Kidney (tissue), 11 donors: ENCODE data around the gene SCN4A. TPM values are rescaled to one million over a fixed set of nuclear protein-coding genes. Genes with fewer than 3 reads are reported as not detected.
A peak's percentile ranks its signal among the peaks of the same experiment; 100 is the strongest.
"Not testable (repeated sequence)": the region's sequence is repeated elsewhere in the genome, so short reads cannot be mapped to it uniquely, and the experiment has no call there.

Experiments
- DNase-seq, 5 donors: peaks; one replicate each; pipeline ENCODE4 v3.0.0-alpha.2; 2013 to 2020
- FAIRE-seq: peaks from 2 replicates; lab custom pipeline; 2012; peaks lifted over from hg19 to GRCh38; lab: Jason Lieb, UNC
- H3K27ac ChIP-seq, 2 donors: one replicate each; pipeline ENCODE4 v1.7.0; 2013; ENCODE audit warnings: low read depth in 2 of 2, low read length in 2 of 2, inconsistent platforms in 1 of 2
- H3K27me3 ChIP-seq: one replicate; pipeline ENCODE4 v1.7.1; 2013; ENCODE audit warnings: low read length, inconsistent platforms; ENCODE audit not compliant: control insufficient read depth, insufficient read depth
- H3K36me3 ChIP-seq, 3 donors: one replicate each; pipeline versions ENCODE4 v1.7.0 to v1.7.1; 2013; ENCODE audit warnings: low read length in 3 of 3, control low read depth in 1 of 3, inconsistent platforms in 1 of 3; ENCODE audit not compliant: insufficient read depth in 3 of 3, control insufficient read depth in 2 of 3
- H3K4me1 ChIP-seq, 3 donors: one replicate each; pipeline versions ENCODE4 v1.7.0 to v1.7.1; 2013; ENCODE audit warnings: low read length in 3 of 3, inconsistent platforms in 1 of 3, low read depth in 1 of 3; ENCODE audit not compliant: control insufficient read depth in 2 of 3, insufficient read depth in 2 of 3
- H3K4me3 ChIP-seq, 3 donors: one replicate each; pipeline versions ENCODE4 v1.7.0 to v1.8.1; 2013; ENCODE audit warnings: low read length in 3 of 3, control low read depth in 1 of 3, inconsistent platforms in 1 of 3
- H3K9ac ChIP-seq, 3 donors: one replicate each; pipeline versions ENCODE4 v1.7.0 to v1.7.1; 2013; ENCODE audit warnings: low read length in 3 of 3, control low read depth in 1 of 3, inconsistent platforms in 1 of 3
- H3K9me3 ChIP-seq, 3 donors: one replicate each; pipeline versions ENCODE4 v1.7.0 to v1.7.1; 2013; ENCODE audit warnings: low read length in 3 of 3, control low read depth in 1 of 3, inconsistent platforms in 1 of 3; ENCODE audit not compliant: control insufficient read depth in 2 of 3, insufficient read depth in 1 of 3
- intact Hi-C: fragments of 100-400 bp; cut with DNase I; formaldehyde crosslinking; loops from one replicate; pipeline ENCODE4 v1.11.1; 2022
- polyA plus RNA-seq: library from polyadenylated mRNA; stranded (reverse); fragments of 350-450 nt; fragmentation: Illumina TruSeq; extraction: RNeasy Lipid Tissue Mini Kit (QIAGEN cat#74804); gene quantifications from one replicate; pipeline ENCODE4 v1.2.3, GENCODE V29; 2014; ENCODE audit warnings: low read depth, low replicate concordance; ENCODE audit not compliant: insufficient read depth
- total RNA-seq: library from RNA; stranded (reverse); fragmentation: NEBNext Ultra II Directional; extraction: Animal tissue kit (Norgen Biotek cat#: 25700); gene quantifications from one replicate; pipeline ENCODE4 v1.2.1, GENCODE V29; 2021
- donor health status: control.
- donor health status: control.
- donor health status: DM: yes; HTN: yes; CAD: no.
- donor health status: Normal renal cell carcinoma (clear cell type).

The SCN4A gene
- total and polyA plus RNA-seq, 2 donors from 2014 or later: 0.19 to 3.4 TPM

DNA sequence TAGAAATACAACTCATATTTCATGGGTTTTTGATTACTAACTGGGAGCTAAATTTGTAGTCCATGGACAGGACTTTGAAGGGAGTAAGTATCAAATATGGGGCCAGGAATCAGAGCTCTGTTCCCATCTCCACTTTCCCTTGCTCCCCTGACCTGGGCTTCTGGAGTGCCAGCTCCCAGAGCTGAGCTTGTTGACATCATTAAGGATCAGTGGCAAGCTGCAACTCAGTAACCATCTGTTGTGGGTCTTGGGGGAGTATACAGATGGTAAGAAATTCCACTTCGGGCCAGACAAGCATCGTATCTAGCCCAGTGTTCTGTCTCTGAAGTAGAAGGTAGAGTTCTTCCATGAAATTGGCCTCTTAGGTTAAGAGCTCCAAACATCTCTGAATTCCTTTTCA is 70.7 kb downstream of the SCN4A start:
- H3K4me1 ChIP-seq, H3K9me3 ChIP-seq, H3K27me3 ChIP-seq, H3K9ac ChIP-seq, H3K4me3 ChIP-seq, intact Hi-C loops, H3K36me3 ChIP-seq, FAIRE-seq, H3K27ac ChIP-seq: not testable (repeated sequence)
- DNase-seq: peak in 2 of 5 donors; percentile 21 to 31

DNA sequence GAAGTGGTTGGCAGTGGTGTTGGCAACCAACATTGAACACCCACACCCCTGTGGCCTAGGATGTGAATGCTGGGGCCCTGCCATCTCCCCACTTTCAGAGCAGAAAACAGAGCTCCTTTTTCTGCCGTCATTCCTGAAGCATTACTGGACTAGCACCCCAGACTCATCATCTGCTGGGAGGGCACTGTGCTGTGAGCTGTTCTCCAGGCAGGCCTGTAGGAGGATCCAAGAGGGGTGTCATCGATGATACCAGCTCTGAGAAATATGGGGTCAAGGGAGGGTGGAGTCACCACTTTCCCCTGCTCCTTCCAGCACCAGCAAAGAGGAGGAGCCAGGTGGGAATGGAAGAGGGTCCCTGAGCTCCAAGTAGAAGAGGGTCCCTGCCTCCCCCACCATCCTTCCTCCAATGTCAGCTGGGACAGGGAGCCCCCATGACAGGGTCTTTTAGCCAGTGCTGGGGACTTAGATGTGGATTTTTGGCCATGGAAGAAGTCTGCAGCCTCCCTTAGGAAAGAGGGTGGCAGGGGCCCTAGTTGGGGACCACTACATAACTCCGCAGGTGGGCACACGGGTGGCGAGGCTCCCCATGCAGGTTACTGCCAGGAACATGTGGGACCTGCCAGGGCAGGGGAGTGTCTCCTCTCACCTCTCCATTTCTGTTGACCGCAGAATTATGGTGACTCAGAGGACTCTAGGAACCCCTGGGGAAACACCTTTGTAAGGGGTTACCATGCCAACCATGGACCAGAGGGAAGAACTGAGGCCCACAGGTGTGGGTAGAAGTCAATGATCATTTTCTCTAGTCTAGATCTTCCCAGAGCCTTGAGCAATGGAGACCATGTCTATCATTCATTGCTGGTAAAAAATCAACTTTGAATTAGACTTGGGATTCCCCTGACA is 73.6 kb downstream of the SCN4A start:
- H3K36me3 ChIP-seq, H3K27ac ChIP-seq, H3K9ac ChIP-seq, DNase-seq, H3K4me1 ChIP-seq, FAIRE-seq, intact Hi-C loops, H3K4me3 ChIP-seq, H3K9me3 ChIP-seq, H3K27me3 ChIP-seq: not testable (repeated sequence)

DNA sequence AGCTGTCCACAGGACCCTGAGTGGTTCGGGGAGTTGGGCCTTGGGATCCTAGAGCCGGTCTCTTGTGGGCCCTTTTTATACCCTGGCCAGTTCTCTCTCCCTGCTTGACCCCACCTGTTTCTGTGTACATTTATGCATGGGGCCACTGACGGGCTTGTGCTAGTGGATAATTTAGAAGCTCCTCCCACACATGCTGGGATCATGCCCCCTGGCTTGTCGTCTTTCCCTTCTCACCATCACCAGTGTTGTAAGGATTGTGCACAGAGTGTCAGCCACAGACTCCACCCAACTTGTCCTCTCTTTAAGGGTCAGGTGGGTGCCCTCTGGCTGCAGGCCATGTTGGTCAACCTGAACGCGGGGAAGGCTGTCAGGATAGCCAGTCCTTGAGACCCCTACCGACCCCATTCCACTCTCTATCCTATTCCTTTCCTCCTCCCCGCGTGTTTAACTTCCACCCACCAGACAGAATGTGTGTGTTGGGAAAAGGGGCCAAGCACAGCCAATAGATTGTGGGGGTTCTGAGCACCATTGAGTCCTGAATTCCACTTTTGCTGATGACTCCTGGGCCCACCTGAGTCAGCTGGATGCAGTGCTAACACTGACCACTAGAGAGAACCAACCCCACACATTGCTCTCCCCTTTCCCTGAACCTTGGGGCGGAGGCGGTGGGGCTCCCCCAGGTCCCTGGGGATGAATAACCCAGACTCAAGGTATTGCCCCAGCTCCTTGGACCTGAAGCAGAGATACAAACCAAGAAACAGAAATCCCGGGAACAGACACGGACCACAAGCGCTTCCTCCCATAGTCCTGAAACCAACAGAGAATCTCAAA is 76.0 kb downstream of the SCN4A start, which contains the start of gene CSH1:
Gene CSH1, minus strand, starts transcription at position 51 of the 831 bp plus-strand sequence. CDS start 63 bp downstream, outside the sequence.
- H3K27ac ChIP-seq, intact Hi-C loops, H3K9me3 ChIP-seq, H3K36me3 ChIP-seq, H3K9ac ChIP-seq, DNase-seq, H3K4me3 ChIP-seq, H3K27me3 ChIP-seq, FAIRE-seq, H3K4me1 ChIP-seq: not testable (repeated sequence)

DNA sequence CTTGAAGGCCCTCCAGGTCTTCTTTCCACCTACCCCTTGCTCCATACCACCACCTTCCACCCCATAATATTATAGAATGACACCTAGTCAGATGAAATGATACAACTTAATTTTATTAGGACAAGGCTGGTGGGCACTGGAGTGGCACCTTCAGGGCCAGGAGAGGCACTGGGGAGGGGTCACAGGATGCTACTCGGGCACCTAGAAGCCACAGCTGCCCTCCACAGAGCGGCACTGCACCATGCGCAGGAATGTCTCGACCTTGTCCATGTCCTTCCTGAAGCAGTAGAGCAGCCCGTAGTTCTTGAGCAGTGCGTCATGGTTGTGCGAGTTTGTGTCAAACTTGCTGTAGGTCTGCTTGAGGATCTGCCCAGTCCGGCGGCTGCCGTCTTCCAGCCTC is 77.9 kb downstream of the SCN4A start:
- intact Hi-C loops, H3K9ac ChIP-seq, FAIRE-seq, H3K4me1 ChIP-seq, H3K36me3 ChIP-seq, DNase-seq, H3K4me3 ChIP-seq, H3K9me3 ChIP-seq, H3K27me3 ChIP-seq, H3K27ac ChIP-seq: not testable (repeated sequence)

DNA sequence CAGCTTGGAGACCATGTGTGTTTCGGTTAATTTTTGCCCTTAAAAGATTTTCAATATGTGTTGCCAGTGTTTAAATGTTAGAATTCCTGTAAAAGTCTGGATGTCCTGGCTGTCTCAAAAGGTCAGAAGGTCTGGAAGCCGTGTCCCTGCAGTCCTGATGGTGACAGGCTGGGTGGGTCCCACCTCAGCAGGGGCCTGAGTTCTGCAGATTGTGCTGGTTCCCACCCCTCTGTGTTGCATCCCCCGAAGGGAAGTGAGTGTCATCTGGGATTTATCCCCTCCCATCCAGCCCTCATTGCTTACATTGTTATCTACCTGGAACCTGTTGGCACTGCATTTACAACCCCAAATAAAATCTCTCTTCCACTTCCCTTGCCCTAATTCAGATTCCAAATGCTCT is 78.7 kb downstream of the SCN4A start:
- H3K9ac ChIP-seq, H3K27me3 ChIP-seq, DNase-seq, intact Hi-C loops, H3K4me3 ChIP-seq, H3K27ac ChIP-seq, H3K4me1 ChIP-seq, FAIRE-seq, H3K9me3 ChIP-seq, H3K36me3 ChIP-seq: not testable (repeated sequence)

DNA sequence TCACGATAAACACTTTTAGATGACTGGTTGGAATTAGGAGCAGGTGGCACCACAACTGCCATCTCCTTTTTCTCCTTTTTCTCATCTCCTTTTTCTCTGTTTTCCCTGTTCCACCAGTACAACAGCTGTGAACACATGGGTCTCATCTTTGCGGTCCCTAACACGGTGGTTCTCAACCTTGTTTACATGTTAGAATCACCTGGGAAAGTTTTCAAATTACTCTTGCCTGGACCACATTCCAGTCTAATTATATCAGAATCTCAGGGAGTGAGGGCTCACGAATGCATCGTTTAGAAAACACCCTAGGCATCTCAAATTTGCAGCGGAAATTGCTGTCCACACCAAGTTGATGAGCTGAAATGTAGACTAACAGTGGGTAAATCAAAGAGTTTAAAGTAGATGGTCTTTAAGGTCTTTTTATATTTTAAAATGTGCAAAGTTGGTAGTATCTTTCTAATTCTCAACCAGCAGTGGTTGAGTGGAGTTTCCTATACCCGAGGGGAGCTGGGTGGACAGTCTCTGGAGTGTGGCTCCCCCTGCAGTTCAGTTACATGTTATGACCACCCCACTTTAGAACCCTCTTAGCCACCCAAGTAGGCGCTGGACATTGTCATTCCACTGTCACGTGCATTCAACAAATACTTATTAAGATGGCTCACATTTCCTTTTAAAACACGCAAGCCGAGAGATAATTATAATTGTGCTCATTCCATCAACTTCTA is 80.2 kb downstream of the SCN4A start:
- H3K36me3 ChIP-seq, H3K4me1 ChIP-seq, H3K27me3 ChIP-seq, H3K4me3 ChIP-seq, H3K27ac ChIP-seq, intact Hi-C loops, H3K9me3 ChIP-seq, DNase-seq, FAIRE-seq, H3K9ac ChIP-seq: not testable (repeated sequence)
